Endothelial cell of umbilical vein (primary cell): ENCODE data around the gene HAUS3.

Source experiments
- CTCF ChIP-seq, 2 donors: IDR thresholded peaks; 1 replicate in 1 of 2; 2 replicates in 1 of 2; pipeline ENCODE4 v1.5.1; 2011; ENCODE audit warnings: low read length in 2 of 2, mild to moderate bottlenecking in 2 of 2, moderate library complexity in 2 of 2, control low read depth in 1 of 2, inconsistent platforms in 1 of 2, low read depth in 1 of 2; ENCODE audit not compliant: insufficient read depth in 1 of 2; ENCODE audit errors: extremely low read depth in 1 of 2
- FOS ChIP-seq: IDR thresholded peaks from 2 replicates; pipeline ENCODE4 v1.6.1; 2011; ENCODE audit warnings: mild to moderate bottlenecking, low read length, moderate library complexity, borderline replicate concordance; ENCODE audit not compliant: insufficient read depth
- MAX ChIP-seq: IDR thresholded peaks from 2 replicates; pipeline ENCODE4 v1.6.1; 2011; ENCODE audit not compliant: insufficient read depth, insufficient read length
- MYC ChIP-seq: IDR thresholded peaks from one replicate; pipeline ENCODE4 v1.6.1; 2011; ENCODE audit warnings: mild to moderate bottlenecking, low read depth, low read length
- POLR2A ChIP-seq: IDR thresholded peaks from 2 replicates; pipeline ENCODE4 v1.6.1; 2012; ENCODE audit warnings: low read depth, mild to moderate bottlenecking, control low read depth, low read length
- POLR2AphosphoS5 ChIP-seq: IDR thresholded peaks from 2 replicates; pipeline ENCODE4 v1.6.1; 2012; ENCODE audit warnings: low read depth, mild to moderate bottlenecking, control low read depth, low read length, moderate library complexity; ENCODE audit not compliant: insufficient read depth

GRCh38 chr4:2182994-2183393 lies 58.9 kb downstream of the HAUS3 start:
- TF ChIP-seq FOS = no peak
- TF ChIP-seq POLR2A = no peak
- no peak for TF ChIP-seq CTCF (IDR thresholded peaks at IDR 0.05; ENCODE audit: extremely low read depth in 1 of 2, insufficient read depth in 1 of 2, low read depth in 1 of 2, low read length in 2 of 2)
- TF ChIP-seq MAX = no peak
- TF ChIP-seq POLR2AphosphoS5 = no peak
- no peak for TF ChIP-seq MYC
